Neural progenitor cell (in vitro differentiated cells): Measurements from ENCODE around the gene CSF1. TPM values are rescaled to one million over a fixed set of nuclear protein-coding genes. Genes with fewer than 3 reads are reported as not detected.
"Not testable (repeated sequence)": the region's sequence is repeated elsewhere in the genome, so short reads cannot be mapped to it uniquely, and the experiment has no call there.

Experiments used
- DNase-seq: peaks from one replicate; pipeline ENCODE4 v3.0.0-alpha.2; 2016; ENCODE audit warnings: low spot score
- H2AFZ ChIP-seq: fragments of 200-600 bp; sonication (generic); replicated peaks from 2 replicates; pipeline ENCODE4 v1.6.1; 2016; ENCODE audit warnings: antibody characterized with exemption
- H3F3A ChIP-seq: fragments of 200-600 bp; sonication (generic); 2 replicates; pipeline ENCODE4 v1.6.1; 2016; ENCODE audit warnings: antibody characterized with exemption, low read depth
- H3K27ac ChIP-seq: fragments of 200-600 bp; sonication (generic); 2 replicates; pipeline ENCODE4 v1.5.1; 2016; ENCODE audit warnings: mild to moderate bottlenecking
- H3K27me3 ChIP-seq: fragments of 200-600 bp; sonication (generic); 2 replicates; pipeline ENCODE4 v1.6.1; 2016; ENCODE audit warnings: mild to moderate bottlenecking, moderate library complexity
- H3K36me3 ChIP-seq: fragments of 200-600 bp; sonication (generic); 2 replicates; pipeline ENCODE4 v1.5.1; 2016
- H3K4me1 ChIP-seq: fragments of 200-600 bp; sonication (generic); 2 replicates; pipeline ENCODE4 v1.6.1; 2016; ENCODE audit warnings: mixed run types
- H3K4me2 ChIP-seq: fragments of 200-600 bp; sonication (generic); 2 replicates; pipeline ENCODE4 v1.6.1; 2016
- H3K4me3 ChIP-seq: fragments of 200-600 bp; sonication (generic); 2 replicates; pipeline ENCODE4 v1.5.1; 2016
- H3K79me2 ChIP-seq: fragments of 200-600 bp; sonication (generic); 2 replicates; pipeline ENCODE4 v1.6.1; 2016; ENCODE audit warnings: low read depth
- H3K9ac ChIP-seq: fragments of 200-600 bp; sonication (generic); 2 replicates; pipeline ENCODE4 v1.6.1; 2016
- H3K9me3 ChIP-seq: fragments of 200-600 bp; sonication (generic); 2 replicates; pipeline ENCODE4 v1.5.1; 2016; ENCODE audit warnings: low read depth
- H4K20me1 ChIP-seq: fragments of 200-600 bp; sonication (generic); 2 replicates; pipeline ENCODE4 v1.6.1; 2016; ENCODE audit warnings: low read depth
- H3K27ac Mint-ChIP-seq: 3 replicates; pipeline ENCODE4 v1.8.0; 2021; ENCODE audit warnings: mixed read lengths
- H3K27me3 Mint-ChIP-seq: 2 replicates; pipeline ENCODE4 v1.8.0; 2022; ENCODE audit warnings: low read depth, mild to moderate bottlenecking, inconsistent platforms, moderate library complexity, mixed read lengths; ENCODE audit not compliant: insufficient read depth
- H3K36me3 Mint-ChIP-seq: 3 replicates; pipeline ENCODE4 v1.8.0; 2021; ENCODE audit warnings: mixed read lengths
- H3K4me1 Mint-ChIP-seq: 3 replicates; pipeline ENCODE4 v1.8.0; 2021; ENCODE audit warnings: mixed read lengths
- H3K4me3 Mint-ChIP-seq: 3 replicates; pipeline ENCODE4 v1.8.0; 2021; ENCODE audit warnings: mild to moderate bottlenecking, moderate library complexity, mixed read lengths
- H3K9me3 Mint-ChIP-seq: 3 replicates; pipeline ENCODE4 v1.8.0; 2020; ENCODE audit warnings: mixed read lengths
- CTCF ChIP-seq: fragments of 200-600 bp; sonication (generic); IDR thresholded peaks from 2 replicates; pipeline ENCODE4 v1.5.1; 2017; ENCODE audit warnings: antibody characterized with exemption, mild to moderate bottlenecking
- EZH2 ChIP-seq: fragments of 200-600 bp; sonication (generic); IDR thresholded peaks from 2 replicates; pipeline ENCODE4 v1.6.1; 2017; ENCODE audit warnings: antibody characterized with exemption, mild to moderate bottlenecking, moderate library complexity
- EZH2phosphoT487 ChIP-seq: fragments of 200-600 bp; sonication (generic); IDR thresholded peaks from 2 replicates; pipeline ENCODE4 v1.6.1; 2017; ENCODE audit warnings: antibody characterized with exemption
- total RNA-seq: library from RNA; depleted of rRNA; stranded (reverse); fragments of >200 nt; gene quantifications from 2 replicates; pipeline ENCODE4 v1.2.3, GENCODE V29; 2015; ENCODE audit warnings: low replicate concordance

The CSF1 gene
- total RNA-seq, 1 donor from 2014 or later, result 2.7 TPM

DNA sequence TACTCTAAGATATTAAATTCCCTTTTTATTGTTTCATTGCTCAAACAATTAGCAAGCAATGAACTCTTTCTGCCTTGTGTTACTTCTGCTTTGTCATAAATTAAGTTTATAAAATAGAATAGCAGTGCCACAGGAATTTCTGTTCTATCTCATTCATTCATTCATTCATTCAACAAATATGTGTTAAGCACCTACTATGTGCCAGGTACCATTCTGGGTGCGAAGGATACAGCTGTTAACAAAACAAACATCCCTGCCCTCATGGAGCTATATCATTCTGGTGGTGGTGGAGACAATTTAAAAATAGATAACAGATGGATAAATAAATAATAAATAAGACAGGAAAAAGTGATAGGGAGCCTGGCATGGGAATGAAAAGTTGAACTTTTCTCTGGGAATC is 39.4 kb downstream of the CSF1 start:
- Histone ChIP-seq H3K4me3 (no peak overlapping the region), H2AFZ (no peak overlapping the region), H3K36me3 (no peaks in the 10 kb centered on the region), H3K27ac (no peak overlapping the region), H3K9ac (no peak overlapping the region), H4K20me1 (no peaks in the 10 kb centered on the region), H3F3A (no peaks in the 10 kb centered on the region), H3K27me3 (no peaks in the 10 kb centered on the region), H3K9me3 (no peaks in the 10 kb centered on the region), H3K79me2 (no peaks in the 10 kb centered on the region), H3K4me2 (no peak overlapping the region), H3K4me1 (peaks cover 8% of the 10 kb centered on the region)
- Mint-ChIP-seq H3K27me3 (peaks cover 4% of the 10 kb centered on the region), H3K4me1 (peaks cover 6% of the 10 kb centered on the region), H3K27ac (no peak overlapping the region), H3K36me3 (no peaks in the 10 kb centered on the region), H3K4me3 (no peak overlapping the region), H3K9me3 (no peaks in the 10 kb centered on the region)
- TF ChIP-seq EZH2 (no peak), CTCF (no peak), EZH2phosphoT487 (no peak)
- no peak for DNase-seq

DNA sequence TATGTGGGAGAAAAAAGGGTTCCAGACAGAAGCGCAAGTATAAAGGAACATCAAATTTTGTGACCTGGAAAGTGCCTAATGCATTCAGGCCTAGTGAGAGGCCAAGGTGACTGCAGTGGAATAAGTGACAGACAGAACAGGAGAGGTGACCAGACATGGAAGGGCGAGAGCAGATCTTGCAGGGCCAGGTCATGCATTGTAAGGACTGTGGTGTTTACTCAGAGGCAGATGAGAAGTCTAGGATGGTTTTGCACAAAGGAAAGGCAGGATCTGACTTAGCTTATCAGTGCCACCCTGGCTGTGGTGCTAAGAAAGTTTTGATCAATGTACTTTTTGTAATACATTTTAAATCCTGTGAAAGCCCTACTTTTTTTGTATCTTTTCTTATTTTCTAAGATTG is 39.9 kb downstream of the CSF1 start:
- Histone ChIP-seq H3K9me3 (no peaks in the 10 kb centered on the region), H3K4me1 (peaks cover 8% of the 10 kb centered on the region), H3K79me2 (no peaks in the 10 kb centered on the region), H4K20me1 (no peaks in the 10 kb centered on the region), H3K27me3 (no peaks in the 10 kb centered on the region), H3F3A (no peaks in the 10 kb centered on the region), H3K4me2 (no peak overlapping the region), H3K27ac (no peak overlapping the region), H2AFZ (peak overlapping the region; percentile 50), H3K9ac (no peak overlapping the region), H3K4me3 (no peak overlapping the region), H3K36me3 (no peaks in the 10 kb centered on the region)
- peaks cover 6% of the 10 kb centered on the region for H3K4me1 Mint-ChIP-seq
- no peaks in the 10 kb centered on the region for H3K36me3 Mint-ChIP-seq
- no peak for DNase-seq
- TF ChIP-seq EZH2 (no peak), EZH2phosphoT487 (no peak), CTCF (no peak)
- H3K9me3 Mint-ChIP-seq, result no peaks in the 10 kb centered on the region
- H3K27me3 Mint-ChIP-seq, result peaks cover 6% of the 10 kb centered on the region
- peak overlapping the region; percentile 11 for H3K27ac Mint-ChIP-seq
- no peak overlapping the region for H3K4me3 Mint-ChIP-seq

GRCh38 chr1:109951501-109951900 is 40.9 kb downstream of the CSF1 start:
- not testable (repeated sequence) for H3K27ac Mint-ChIP-seq, H3K27me3 Mint-ChIP-seq, H3K27me3 ChIP-seq, H3K79me2 ChIP-seq, H3K4me2 ChIP-seq, H3K4me3 ChIP-seq, H4K20me1 ChIP-seq, H3F3A ChIP-seq, H3K36me3 ChIP-seq, H2AFZ ChIP-seq, H3K4me1 ChIP-seq, H3K9ac ChIP-seq, H3K27ac ChIP-seq, H3K4me1 Mint-ChIP-seq, H3K9me3 Mint-ChIP-seq, H3K4me3 Mint-ChIP-seq, DNase-seq, H3K36me3 Mint-ChIP-seq, H3K9me3 ChIP-seq

- no peaks in the 10 kb centered on the region for H3K27me3 ChIP-seq
- Mint-ChIP-seq H3K36me3 (no peaks in the 10 kb centered on the region), H3K27me3 (peaks cover 4% of the 10 kb centered on the region), H3K4me1 (peaks cover 11% of the 10 kb centered on the region), H3K27ac (no peak overlapping the region), H3K9me3 (no peaks in the 10 kb centered on the region), H3K4me3 (no peak overlapping the region)
- H3K79me2 ChIP-seq, result no peaks in the 10 kb centered on the region
- DNase-seq, result no peak
- TF ChIP-seq CTCF (no peak), EZH2phosphoT487 (no peak), EZH2 (no peak)
- no peak overlapping the region for H3K9ac ChIP-seq
- no peak overlapping the region for H3K27ac ChIP-seq
- H3K4me3 ChIP-seq, result no peak overlapping the region
- H4K20me1 ChIP-seq, result no peaks in the 10 kb centered on the region
- H3K36me3 ChIP-seq, result no peaks in the 10 kb centered on the region
- H3K9me3 ChIP-seq, result no peaks in the 10 kb centered on the region
- no peak overlapping the region for H2AFZ ChIP-seq
- H3K4me2 ChIP-seq, result no peak overlapping the region
- peaks cover 12% of the 10 kb centered on the region for H3F3A ChIP-seq
- H3K4me1 ChIP-seq, result peaks cover 21% of the 10 kb centered on the region
Observed at GRCh38 chr1:109954041-109954512, 43.4 kb downstream of the CSF1 start.
